Progenitor cell of endocrine pancreas (in vitro differentiated cells): ENCODE data around the gene CKS1B. TPM values are rescaled to one million over a fixed set of nuclear protein-coding genes. Genes with fewer than 3 reads are reported as not detected.
A peak's percentile ranks its signal among the peaks of the same experiment; 100 is the strongest.

ENCODE experiments used
- DNase-seq: peaks from one replicate; pipeline ENCODE4 v3.0.0; 2021; ENCODE audit warnings: low spot score; ENCODE audit not compliant: unreplicated experiment
- H3K27ac Mint-ChIP-seq: 2 replicates; pipeline ENCODE4 v1.8.0; 2021; ENCODE audit warnings: mild to moderate bottlenecking, moderate library complexity, mixed read lengths
- H3K27me3 Mint-ChIP-seq: 2 replicates; pipeline ENCODE4 v1.8.0; 2021; ENCODE audit warnings: mixed read lengths
- H3K36me3 Mint-ChIP-seq: 2 replicates; pipeline ENCODE4 v1.8.0; 2022; ENCODE audit warnings: mixed read lengths; ENCODE audit not compliant: insufficient read depth
- H3K4me1 Mint-ChIP-seq: 2 replicates; pipeline ENCODE4 v1.8.0; 2021; ENCODE audit warnings: low read depth, mixed read lengths
- H3K4me3 Mint-ChIP-seq: 2 replicates; pipeline ENCODE4 v1.8.0; 2021; ENCODE audit warnings: low read depth, mild to moderate bottlenecking, moderate library complexity, mixed read lengths
- H3K9me3 Mint-ChIP-seq: 2 replicates; pipeline ENCODE4 v1.8.0; 2021; ENCODE audit warnings: low read depth, mixed read lengths
- total RNA-seq: library from RNA; stranded (reverse); gene quantifications from 2 replicates; pipeline ENCODE4 v1.2.1, GENCODE V29; 2021
- TF ChIP-seq, protein P1 (sequence below): fragments of 200-600 bp; sonication (generic); IDR thresholded peaks from one replicate; pipeline ENCODE4 v1.5.0; 2021; ENCODE audit warnings: antibody characterized with exemption, mild to moderate bottlenecking; ENCODE audit not compliant: unreplicated experiment

Gene CKS1B
- total RNA-seq, 1 donor from 2014 or later: 78.7 TPM

DNA sequence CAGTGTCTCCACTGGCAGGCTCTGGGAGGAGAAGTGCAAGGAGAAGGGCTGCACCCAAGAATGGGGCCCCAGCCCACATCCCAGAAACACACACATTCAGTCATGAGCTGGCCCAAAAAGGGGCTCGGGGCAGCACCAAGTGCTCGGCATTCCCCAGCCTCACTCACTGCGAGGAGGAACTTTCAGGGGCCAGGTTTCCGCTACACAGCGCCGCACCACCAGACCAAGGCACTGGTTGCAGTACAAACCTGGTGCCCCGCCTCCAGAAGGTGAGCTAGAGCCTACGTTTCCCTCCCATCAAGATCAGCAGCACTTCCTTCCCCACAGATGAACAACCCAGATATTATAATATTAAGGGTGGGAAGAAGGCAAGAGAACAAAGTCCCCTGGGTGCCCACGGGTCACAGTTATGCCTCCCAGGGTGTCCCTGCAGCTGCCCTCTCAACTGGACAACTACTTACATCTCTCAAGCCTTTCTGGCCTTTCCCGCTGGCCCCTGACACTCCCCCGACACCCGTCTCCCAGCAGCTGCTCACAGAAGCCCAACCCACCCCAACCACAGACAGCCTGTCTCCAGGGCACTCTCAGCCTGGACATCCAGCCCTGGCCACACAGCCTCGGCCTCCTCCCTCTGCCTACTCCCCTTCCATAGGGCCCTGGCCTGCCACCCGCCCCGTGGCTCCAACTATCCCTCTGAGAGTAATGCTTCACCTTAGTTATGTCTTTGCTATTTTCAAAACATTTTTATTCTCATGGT is 22.4 kb upstream of the CKS1B start:
- Mint-ChIP-seq H3K4me1 (peaks cover 31% of the 10 kb centered on the region), H3K27me3 (no peaks in the 10 kb centered on the region), H3K27ac (peak overlapping the region; percentile 78), H3K9me3 (no peaks in the 10 kb centered on the region), H3K36me3 (peaks cover 5% of the 10 kb centered on the region), H3K4me3 (no peak overlapping the region)
- DNase-seq: no peak
- TF ChIP-seq, protein P1, sequence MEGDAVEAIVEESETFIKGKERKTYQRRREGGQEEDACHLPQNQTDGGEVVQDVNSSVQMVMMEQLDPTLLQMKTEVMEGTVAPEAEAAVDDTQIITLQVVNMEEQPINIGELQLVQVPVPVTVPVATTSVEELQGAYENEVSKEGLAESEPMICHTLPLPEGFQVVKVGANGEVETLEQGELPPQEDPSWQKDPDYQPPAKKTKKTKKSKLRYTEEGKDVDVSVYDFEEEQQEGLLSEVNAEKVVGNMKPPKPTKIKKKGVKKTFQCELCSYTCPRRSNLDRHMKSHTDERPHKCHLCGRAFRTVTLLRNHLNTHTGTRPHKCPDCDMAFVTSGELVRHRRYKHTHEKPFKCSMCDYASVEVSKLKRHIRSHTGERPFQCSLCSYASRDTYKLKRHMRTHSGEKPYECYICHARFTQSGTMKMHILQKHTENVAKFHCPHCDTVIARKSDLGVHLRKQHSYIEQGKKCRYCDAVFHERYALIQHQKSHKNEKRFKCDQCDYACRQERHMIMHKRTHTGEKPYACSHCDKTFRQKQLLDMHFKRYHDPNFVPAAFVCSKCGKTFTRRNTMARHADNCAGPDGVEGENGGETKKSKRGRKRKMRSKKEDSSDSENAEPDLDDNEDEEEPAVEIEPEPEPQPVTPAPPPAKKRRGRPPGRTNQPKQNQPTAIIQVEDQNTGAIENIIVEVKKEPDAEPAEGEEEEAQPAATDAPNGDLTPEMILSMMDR: no peak

DNA sequence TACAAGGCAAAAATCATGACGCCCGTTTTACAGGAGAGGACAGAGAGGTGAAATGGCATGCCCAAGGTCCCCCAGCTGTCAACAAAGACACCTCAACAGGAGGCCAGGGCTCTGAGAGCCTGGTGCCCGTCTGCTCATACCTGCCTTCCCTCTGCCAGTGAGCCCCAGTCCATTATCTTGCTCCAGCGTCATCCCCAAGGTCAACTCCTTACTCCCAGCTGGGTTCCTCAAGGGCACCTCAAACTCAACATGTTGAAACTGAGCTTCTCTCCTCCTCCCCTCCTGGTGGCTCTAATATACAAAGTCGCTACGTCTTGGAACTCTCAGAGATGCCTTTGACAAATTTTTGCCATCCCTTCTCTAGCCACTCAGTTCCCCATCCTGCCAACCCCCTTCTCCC is 21.8 kb upstream of the CKS1B start:
- H3K4me1 Mint-ChIP-seq: peaks cover 35% of the 10 kb centered on the region
- TF ChIP-seq, protein P1: no peak
- H3K9me3 Mint-ChIP-seq: no peaks in the 10 kb centered on the region
- no peak overlapping the region for H3K4me3 Mint-ChIP-seq
- no peaks in the 10 kb centered on the region for H3K27me3 Mint-ChIP-seq
- peak overlapping the region; percentile 78 for H3K27ac Mint-ChIP-seq
- no peak for DNase-seq
- peaks cover 5% of the 10 kb centered on the region for H3K36me3 Mint-ChIP-seq

GRCh38 chr1:154953611-154954038 is 20.9 kb upstream of the CKS1B start:
- H3K4me1 Mint-ChIP-seq: peaks cover 35% of the 10 kb centered on the region
- H3K9me3 Mint-ChIP-seq: no peaks in the 10 kb centered on the region
- no peak overlapping the region for H3K4me3 Mint-ChIP-seq
- peaks cover 3% of the 10 kb centered on the region for H3K36me3 Mint-ChIP-seq
- H3K27me3 Mint-ChIP-seq: no peaks in the 10 kb centered on the region
- DNase-seq: no peak
- H3K27ac Mint-ChIP-seq: no peak overlapping the region
- TF ChIP-seq, protein P1: no peak

- TF ChIP-seq, protein P1: no peak
- Mint-ChIP-seq H3K4me1 (peaks cover 35% of the 10 kb centered on the region), H3K36me3 (peaks cover 3% of the 10 kb centered on the region), H3K4me3 (peak overlapping the region; percentile 84), H3K9me3 (no peaks in the 10 kb centered on the region), H3K27me3 (no peaks in the 10 kb centered on the region), H3K27ac (peak overlapping the region; percentile 98)
- no peak for DNase-seq
Observed at GRCh38 chr1:154954541-154954940, 19.9 kb upstream of the CKS1B start.

DNA sequence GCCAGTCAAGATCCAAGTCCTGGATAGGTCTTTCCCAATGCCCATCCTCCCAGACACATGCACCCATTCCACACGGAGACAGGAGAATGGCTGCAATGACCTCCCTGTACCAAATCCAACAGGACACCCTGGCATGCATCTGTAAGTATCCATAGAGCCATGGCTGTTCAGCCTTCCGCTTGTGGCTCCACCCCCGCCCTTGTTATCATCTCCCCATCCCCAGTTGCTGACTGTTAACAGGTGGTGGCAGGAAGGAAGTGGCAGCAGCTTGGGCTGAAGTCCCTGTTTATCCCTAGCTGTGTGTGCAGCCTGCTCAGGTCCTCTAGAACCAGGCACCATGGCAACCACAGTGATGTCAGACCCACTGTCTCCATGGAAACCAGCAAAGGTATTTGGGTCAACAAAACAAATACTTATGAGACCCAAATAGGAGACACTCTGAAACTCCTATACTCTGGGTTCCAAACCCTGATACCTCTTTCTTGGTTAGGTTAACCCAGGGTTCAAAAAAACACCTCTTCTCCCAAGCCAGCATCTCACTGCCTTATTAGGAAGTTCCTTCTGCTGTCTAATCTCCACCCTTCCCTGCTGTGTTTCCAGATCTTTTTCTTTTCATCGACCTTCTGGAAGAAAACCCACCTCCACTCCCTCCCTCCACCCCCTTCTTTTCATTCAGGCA is 19.3 kb upstream of the CKS1B start:
- Mint-ChIP-seq H3K9me3 (no peaks in the 10 kb centered on the region), H3K4me1 (peaks cover 35% of the 10 kb centered on the region), H3K27ac (peak overlapping the region; percentile 98), H3K27me3 (no peaks in the 10 kb centered on the region), H3K4me3 (peak overlapping the region; percentile 84), H3K36me3 (peaks cover 3% of the 10 kb centered on the region)
- DNase-seq: no peak
- TF ChIP-seq, protein P1: no peak
